ENCODE data around the gene SIM2.

SIM2 gene

DNA sequence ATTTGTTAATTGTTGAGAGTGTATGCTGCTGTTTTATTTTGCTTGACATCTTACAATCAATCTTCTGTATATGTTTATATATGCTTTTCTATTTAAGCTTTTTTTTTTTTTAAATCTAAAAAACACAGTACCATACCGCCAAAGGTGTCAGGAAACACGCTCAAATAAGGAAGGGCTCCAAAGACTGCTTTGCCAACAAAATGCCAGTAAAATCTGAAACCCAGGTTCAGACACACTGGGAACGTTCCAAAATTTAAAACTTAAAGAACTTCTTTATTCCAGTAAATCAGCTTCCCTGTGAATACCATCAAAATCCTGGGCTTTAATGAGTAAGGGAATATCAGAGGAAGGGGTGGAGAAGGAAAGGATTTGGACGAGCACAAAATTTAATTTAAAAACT is 87.3 kb downstream of the SIM2 start:
- TF ChIP-seq, protein P1, sequence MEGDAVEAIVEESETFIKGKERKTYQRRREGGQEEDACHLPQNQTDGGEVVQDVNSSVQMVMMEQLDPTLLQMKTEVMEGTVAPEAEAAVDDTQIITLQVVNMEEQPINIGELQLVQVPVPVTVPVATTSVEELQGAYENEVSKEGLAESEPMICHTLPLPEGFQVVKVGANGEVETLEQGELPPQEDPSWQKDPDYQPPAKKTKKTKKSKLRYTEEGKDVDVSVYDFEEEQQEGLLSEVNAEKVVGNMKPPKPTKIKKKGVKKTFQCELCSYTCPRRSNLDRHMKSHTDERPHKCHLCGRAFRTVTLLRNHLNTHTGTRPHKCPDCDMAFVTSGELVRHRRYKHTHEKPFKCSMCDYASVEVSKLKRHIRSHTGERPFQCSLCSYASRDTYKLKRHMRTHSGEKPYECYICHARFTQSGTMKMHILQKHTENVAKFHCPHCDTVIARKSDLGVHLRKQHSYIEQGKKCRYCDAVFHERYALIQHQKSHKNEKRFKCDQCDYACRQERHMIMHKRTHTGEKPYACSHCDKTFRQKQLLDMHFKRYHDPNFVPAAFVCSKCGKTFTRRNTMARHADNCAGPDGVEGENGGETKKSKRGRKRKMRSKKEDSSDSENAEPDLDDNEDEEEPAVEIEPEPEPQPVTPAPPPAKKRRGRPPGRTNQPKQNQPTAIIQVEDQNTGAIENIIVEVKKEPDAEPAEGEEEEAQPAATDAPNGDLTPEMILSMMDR (IDR thresholded peaks at IDR 0.05; ENCODE audit: extremely low read depth, missing control alignments) = no peak
- DNase-seq (ENCODE audit: low spot score) = no peak

DNA sequence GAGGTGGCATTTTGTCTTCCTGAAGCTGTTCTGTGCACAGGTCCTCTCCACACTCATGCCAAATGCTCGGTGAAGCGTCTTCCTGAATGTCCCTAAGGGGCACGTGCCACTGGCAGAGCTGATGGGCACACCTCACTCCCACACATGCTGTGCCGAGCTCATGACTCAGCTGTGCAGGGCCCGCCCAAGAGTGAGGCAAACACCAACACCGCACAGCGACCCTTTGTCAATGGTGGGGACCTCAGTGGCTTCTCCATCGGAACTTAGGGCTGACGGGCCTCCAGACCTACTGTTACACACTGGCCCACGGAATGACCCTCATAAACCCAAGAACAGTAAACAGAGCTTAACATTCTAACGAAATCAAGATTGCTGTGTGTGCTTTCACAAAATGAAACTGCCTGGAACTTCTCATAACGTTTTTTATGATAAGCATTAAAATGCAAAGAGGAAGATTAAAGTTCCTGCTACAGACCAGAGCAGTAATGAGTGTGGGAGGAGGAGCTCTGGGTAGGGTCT is 89.3 kb downstream of the SIM2 start:
- TF ChIP-seq, protein P1 (IDR thresholded peaks at IDR 0.05; ENCODE audit: extremely low read depth, missing control alignments) = no peak
- no peak for DNase-seq (ENCODE audit: low spot score)

DNA sequence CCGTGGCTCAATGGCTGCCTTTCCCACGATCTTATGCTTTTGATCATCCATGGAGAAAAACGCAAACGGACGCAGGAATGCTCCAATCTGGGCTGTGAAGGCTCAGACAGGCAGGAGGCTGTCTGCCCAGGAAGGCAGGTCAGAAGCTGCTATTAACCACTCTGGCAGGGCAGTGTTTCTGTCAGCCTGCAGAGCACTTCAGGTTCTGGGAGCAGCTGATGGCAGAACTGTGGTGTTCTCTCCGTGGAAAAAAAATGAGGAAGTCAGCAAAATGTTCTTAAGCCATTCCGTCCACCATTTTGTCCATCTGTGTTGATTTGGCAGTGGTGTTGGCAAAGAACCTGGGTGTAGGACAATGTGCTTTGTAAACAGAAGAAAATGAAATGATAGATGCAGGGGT is 91.7 kb downstream of the SIM2 start:
- TF ChIP-seq, protein P1 (IDR thresholded peaks at IDR 0.05; ENCODE audit: extremely low read depth, missing control alignments) = no peak

DNA sequence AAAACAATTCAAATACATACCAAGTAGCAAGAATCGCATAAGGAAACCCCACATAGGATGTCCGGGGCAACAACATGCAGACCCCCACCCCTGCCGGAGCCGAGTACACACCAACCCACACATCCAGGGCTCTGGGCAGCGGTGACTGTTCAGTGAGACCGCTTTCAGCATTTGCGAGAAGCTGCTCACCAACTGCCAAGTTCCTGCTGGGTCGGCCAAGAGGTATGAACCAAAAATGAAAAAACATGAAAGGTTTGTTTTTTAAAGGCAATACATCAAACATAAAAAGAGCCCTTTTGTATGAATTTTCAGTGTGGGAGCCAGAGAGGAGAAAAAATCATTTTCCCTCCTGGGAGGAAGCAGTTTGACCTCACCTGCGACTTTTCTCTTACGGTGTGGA is 92.3 kb downstream of the SIM2 start:
- no peak for DNase-seq (ENCODE audit: low spot score)
- TF ChIP-seq, protein P1 (IDR thresholded peaks at IDR 0.05; ENCODE audit: extremely low read depth, missing control alignments) = no peak

More for the DNA sequence above, 91.7 kb downstream of the SIM2 start:
- no peak for DNase-seq (ENCODE audit: low spot score)

DNA sequence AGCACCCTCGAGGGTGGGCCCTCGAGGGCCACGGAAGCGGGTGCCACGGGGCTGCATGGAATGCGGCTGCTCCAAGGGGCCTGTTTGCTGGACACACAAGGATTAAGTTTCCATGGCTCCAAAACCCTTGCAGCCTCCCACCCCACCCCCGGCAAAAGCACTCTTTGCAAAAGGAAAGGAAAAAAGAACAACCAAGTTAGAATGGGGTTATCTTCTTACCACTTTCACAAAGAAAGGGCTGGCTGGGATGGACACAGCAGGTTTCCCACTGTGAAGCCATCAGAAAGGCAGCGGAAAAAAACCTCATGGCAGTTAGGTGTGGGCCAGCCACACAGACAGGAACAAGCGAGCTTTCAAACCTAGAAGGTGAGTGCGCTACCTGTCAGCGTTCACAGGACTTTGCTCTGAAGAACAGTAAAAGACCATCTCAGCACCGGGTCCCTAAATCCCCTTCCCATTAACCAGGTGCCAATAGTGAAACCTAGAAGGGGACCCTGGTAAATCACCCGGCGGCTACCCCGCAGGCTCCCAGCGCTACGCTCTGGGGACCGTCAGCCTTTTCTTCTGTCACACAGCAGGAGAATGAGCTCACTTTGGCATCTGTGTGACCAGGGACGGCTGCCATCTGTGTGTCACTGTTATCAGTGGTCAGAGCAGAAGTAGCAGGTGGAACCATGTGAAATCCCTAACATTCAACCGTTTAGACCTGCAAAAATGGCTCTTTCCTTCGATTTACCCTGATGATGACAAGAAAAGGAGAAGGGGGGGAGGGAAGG is 93.0 kb downstream of the SIM2 start:
- DNase-seq (ENCODE audit: low spot score) = no peak
- TF ChIP-seq, protein P1 (IDR thresholded peaks at IDR 0.05; ENCODE audit: extremely low read depth, missing control alignments) = no peak

DNA sequence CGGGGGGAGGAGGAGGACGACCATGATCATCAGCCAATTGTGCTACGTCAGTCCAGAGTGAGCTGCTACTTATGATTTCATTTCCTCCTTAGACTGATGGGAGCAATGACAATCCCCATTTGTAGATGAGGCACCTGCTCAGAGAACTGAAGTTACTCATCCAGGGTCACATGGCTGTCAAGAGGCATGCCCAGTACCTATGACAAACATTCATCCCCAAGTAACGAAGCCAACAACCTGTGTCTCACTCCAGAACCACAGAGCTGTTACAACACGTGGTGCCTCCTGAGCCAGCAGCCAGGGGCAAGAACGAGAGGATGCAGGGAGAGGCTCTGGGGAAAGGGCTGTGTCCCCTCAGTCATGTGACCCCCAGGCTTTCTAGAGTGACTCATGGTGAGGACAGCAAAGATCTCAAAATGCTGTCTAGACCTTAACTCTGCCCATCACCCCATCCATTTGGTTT is 93.6 kb downstream of the SIM2 start:
- TF ChIP-seq, protein P1 (IDR thresholded peaks at IDR 0.05; ENCODE audit: extremely low read depth, missing control alignments) = no peak
- no peak for DNase-seq (ENCODE audit: low spot score)

DNA sequence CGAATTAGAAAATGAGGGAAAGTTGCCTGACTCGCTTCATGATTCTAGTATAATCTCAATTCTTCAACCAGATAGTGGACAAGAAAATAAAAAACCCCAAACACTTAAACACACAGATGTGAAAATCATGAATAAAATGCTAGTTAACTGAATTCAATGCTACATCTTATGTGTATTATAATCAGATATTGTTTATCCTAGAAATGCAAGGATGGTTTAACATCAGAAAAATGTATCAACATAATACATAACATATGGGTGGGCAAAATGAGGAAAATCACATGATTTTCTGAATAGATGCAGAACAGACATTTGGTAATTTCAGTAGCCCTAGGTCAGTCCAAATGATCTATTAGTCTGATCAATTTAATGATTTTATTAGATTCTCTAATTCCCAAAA is 97.2 kb downstream of the SIM2 start:
- TF ChIP-seq, protein P1 (IDR thresholded peaks at IDR 0.05; ENCODE audit: extremely low read depth, missing control alignments) = no peak
- DNase-seq (ENCODE audit: low spot score) = no peak

All from GM20000 (cell line).